GM11168 (cell line): Measurements from ENCODE around the gene BPIFA1.

Experiments used
- in situ Hi-C: fragments of 300-500 bp; cut with MboI; formaldehyde crosslinking; loops from one replicate; pipeline ENCODE4 v1.12.0; 2022; ENCODE audit warnings: low sequenced_read_pairs; ENCODE audit not compliant: unreplicated experiment

BPIFA1 gene

DNA sequence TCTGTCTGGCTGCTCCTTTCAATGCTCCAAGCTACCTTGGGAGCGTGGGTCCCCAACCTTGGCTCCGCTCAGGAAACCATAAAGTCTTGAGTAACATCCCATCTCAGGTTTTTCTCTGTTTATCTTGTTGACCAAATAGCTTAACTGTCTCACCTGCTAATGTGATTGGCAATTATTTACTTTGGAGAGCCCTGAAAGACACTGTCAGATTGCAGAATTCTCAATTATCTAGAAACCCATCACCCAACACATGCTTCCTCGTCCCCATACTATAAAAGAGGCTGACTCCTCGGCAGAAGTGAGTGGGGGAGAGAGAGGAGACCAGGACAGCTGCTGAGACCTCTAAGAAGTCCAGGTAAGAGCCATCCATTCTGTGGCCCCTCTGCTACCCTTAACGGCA, at the start of gene BPIFA1:
TSS of gene BPIFA1 (plus strand) at position 301 of the 400 bp plus-strand sequence. CDS start 1,716 bp downstream, outside the sequence.
- in situ Hi-C loops, result no loop called here

DNA sequence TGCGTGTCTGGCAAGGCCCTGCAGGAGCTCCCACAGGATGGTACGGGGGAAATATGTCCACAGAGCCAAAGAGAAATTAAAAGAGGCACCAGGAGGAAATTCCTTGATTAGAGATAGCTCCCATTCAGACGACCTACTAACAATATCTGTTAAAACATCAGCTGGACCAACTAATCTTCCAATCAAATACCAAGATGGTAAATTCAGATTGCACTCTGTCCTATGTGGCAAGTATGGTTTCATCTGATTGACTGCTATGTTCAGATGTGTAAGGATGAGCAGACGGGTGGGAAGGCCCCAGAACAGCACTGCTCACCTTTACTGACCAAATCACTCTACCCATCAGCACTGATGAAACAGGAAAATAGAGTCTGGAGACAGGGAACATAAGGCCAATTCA, 48.3 kb upstream of the BPIFA1 start:
- in situ Hi-C loops, result no loop called here

DNA sequence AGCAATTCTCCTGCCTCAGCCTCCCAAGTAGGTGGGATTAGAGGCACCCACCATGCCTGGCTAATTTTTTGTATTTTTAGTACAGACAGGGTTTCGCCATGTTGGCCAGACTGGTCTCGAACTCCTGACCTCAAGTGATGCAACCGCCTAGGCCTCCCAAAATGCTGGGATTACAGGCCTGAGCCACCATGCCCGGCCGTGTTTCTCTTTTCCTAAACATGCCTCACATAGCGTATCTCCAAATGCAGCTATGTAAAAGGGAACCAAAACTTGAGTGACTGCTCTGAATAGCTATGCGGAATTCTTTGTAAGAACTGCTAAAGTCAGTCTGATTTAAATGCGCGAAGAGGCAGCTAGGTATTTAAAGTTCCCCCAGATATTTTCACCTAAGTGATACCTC, 47.4 kb upstream of the BPIFA1 start:
- in situ Hi-C loops, result no loop called here

DNA sequence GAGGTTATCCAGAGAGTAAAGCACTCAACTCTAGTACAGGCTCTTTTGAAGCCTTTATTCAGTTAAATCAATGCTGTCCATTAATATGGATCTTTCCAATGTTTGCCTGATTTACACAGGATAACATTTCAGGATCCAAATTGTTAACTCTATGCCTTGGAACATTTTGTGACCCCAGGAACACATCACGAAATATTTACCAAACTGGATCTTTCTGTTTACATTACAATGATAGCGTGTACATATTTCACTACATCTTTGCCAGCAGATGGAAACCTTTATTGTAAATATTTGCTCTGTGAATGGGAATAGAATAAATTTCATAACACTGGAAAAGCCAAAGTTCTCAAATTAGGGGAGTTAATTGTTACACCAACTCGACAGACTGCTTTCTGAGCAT, 44.3 kb upstream of the BPIFA1 start:
- in situ Hi-C loops, result no loop called here

DNA sequence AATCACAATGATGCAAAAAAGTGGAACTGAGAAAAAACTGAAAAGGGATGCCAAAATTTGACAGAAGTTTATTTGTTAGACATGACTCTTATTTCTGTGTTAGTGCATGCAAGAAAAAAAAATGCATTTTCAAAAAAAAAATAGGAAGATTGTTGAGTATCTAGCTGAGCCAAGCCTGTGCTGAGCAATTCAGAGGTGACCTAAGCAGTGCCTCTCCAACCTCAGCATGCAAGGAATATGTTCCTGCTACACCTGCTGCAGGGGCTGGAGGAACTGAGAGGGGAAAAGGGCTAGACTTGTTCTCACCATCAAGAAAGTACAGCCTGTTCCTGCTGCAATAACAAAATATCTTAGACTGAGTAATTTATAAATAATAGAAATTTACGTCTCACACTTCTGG, 43.8 kb upstream of the BPIFA1 start:
- in situ Hi-C loops, result no loop called here

DNA sequence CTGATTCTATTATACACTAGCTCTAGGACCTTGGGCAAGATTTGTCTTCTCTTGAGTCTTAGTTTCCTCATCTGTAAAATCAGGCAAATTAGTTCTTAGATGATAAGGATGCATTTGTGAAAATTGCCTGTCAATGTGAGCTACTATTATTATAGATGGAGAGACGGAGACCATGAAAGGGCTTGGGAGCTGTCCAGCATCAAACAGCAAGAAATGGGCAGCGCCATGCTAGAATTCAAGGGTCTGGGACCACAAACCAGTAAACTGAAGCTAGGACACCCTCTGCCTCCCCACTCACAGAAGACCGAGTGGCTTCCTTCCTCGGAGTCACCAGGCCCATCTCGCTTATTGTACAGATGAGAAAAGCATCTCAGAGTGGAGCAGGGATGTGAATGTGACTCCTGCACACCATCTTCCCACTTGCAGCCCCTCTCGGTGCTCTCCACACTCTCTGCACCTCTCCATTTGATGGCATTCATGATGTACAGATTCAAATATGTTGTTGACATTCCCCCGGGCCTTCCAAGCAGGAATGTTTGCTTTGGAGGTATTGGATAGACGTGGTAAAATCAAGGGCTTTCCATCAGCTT, 42.8 kb upstream of the BPIFA1 start:
- in situ Hi-C loops, result no loop called here

DNA sequence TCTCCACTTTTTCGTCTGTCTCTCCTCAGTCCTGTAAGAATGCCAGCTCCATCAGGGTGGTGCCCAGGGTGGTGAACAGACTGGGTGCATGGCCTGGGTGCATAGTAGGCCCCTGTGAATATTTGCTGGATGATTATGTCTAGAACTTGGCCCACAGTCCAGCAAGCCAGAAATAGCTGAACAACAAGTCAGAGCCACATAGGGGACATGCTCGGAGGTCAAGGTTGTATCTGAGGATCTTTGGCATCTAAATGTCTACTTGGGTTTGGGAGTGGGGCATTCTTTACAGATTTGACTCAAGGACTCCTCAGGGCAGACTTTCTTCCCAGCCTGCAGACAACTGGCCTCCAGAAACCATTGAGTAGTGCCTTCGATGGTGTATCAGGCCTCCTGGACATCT, 36.8 kb upstream of the BPIFA1 start:
- in situ Hi-C loops, result no loop called here

DNA sequence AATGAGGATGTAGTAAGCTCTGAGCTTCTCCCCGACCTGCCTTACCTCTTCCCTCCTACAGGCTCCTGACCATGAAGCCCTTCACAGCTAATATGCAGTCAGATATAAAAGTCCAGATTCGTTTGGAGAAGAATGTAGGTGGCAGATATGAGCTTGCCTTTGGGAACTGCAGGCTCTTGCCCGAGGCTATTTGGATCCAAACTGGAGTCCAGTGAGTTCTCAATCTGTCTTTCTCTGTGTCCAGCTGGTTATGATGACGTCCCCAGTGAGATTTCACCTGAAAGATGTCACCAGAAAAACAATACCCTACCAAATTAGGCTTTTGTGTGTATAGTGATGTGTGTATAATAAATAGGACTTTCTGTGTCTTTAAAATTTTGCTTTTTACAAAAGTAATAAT, 33.3 kb upstream of the BPIFA1 start:
- in situ Hi-C loops, result no loop called here

DNA sequence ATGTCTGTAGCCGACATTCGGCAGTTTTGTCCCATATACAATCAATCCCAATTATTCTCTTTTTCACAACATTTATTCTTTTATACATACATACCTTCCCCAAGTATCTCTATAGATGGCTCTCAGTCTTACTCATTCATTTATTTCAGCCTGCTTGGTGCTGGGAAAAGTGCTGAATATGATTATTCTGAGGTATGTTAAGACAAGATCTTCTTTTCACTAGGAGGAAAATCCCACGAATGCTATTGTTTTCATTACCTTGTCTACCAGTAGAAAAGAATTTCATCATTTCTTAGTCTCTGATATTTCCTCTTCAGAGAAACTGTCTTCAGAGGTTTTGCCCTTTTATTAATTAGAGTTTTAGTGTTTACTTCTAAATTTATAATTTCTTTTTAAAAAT, 32.4 kb upstream of the BPIFA1 start:
- in situ Hi-C loops, result no loop called here

DNA sequence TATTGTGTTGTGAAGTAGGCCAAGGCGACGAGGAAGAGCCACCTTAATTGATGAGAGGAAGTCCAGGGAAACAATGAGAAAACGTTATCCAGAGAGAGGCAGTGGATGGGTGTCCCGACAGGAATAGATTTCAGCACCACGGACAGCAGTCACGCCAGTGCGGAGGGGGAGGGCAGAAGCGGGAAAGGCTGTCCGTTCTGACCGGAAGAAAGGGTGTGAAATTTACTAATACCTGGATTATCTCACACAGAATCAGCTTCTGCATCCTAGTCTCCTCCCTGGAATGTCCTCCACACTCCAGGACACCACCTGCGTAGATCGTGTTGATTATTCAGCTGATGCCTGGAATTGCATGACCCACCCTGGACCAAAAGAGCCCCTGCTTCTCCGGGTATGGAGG, 26.0 kb upstream of the BPIFA1 start:
- in situ Hi-C loops, result no loop called here

DNA sequence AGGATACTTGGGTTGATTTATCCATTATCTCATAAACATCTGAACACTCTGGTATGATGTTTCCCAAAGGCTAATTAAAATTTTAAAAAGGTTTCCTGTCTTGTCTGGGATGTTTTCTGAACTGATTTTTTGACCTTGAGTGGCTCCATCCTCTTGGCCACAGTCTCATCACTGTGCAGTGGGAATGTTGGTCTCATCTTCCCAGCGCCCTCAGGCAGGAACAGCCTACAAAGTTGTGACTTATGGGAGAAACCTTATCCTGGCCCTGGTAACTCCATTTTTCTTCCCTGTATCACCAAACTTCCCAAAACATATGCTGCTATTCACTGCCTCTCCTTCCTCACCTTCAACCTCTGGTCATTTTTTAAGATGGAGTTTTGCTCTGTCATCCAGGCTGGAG, 25.4 kb upstream of the BPIFA1 start:
- in situ Hi-C loops, result no loop called here

DNA sequence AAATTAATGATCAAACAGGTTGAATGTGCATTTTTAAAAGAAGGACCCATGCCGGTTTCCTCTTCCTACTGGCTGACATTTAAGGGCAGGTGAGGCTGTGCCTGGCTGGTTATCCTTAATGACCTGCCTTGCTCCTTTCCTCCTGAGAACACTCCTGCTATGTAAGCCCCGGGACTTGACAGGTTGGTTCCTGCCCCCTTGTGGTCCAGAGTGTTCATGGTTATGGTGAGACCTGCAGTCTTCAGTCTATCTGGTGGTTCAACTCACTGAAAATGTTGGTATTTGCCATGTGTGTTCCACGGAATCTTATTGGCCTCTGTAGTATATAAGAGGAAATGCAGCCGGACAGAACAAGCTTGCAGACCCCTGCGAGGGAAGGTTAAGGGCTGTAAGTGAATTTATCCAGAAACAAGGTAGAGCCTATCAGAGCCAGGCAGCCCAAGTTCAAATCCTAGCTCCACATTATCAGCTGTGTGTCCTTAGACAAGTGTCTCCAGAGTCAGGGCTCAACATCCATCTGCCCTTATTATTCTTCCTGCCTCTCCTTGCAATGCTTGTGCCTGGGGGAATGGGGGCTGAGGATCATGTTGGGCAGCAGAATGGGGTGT, 23.9 kb upstream of the BPIFA1 start:
- in situ Hi-C loops, result no loop called here

DNA sequence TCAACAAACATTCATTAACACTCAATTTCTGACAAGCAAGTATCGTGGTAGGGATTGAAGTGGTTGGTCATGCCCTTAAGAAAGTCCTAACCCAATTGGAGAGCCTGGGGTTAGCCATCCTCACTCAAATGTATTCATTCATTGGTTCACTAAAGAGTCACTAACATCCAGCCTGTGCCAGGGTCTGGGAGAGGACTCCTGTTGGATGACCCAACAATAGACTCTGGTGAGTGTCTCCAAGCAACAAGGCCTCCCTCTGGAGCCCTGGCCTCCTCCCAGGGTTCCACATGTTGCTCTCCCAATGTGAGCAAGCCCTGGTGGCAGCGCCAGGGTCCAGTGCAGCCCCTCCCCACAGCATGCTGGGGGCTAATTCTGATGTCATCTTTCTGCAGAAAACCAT, 18.7 kb upstream of the BPIFA1 start, which contains the start of gene BPIFA3:
TSS of gene BPIFA3 (plus strand) at position 301 of the 400 bp plus-strand sequence. CDS start 185 bp downstream, outside the sequence.
- in situ Hi-C loops, result no loop called here

DNA sequence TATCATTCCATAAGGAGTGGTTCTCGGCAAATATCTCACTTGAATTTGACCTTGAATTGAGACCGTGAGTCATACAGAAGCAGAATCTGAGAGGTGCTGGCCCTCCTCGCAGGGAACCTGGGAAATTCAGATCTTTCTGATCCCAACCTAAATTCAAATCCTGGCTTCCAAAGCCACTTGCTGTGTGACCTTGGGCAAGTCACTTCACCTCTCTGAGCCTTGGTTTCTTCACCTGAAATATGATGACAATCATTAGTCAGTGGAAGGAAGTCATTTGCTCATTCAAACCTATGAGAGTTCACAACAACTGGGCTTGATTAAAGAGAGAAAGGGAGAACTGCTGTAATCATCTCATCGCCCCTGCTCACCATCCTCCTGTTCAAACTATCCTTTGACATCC, 11.4 kb upstream of the BPIFA1 start:
- in situ Hi-C loops, result no loop called here

DNA sequence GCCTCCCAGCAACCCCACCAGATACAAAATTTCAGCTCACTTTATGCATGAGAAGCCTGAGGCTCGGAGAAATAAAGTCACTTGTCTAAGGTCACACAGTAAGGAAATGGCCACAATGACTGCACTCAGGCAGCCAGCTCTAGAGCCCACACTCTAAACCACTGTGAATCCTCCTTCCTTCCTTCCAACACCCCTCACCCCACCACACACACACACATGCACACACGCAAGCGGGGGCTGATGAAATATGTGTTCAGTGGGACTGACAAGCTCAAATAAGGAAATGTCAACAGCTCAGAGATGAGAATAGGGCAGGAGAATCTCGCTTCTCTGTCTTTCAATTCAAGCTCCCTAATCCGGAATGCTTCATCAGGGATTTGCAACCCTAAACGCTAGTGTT, 6.0 kb upstream of the BPIFA1 start:
- in situ Hi-C loops, result no loop called here

DNA sequence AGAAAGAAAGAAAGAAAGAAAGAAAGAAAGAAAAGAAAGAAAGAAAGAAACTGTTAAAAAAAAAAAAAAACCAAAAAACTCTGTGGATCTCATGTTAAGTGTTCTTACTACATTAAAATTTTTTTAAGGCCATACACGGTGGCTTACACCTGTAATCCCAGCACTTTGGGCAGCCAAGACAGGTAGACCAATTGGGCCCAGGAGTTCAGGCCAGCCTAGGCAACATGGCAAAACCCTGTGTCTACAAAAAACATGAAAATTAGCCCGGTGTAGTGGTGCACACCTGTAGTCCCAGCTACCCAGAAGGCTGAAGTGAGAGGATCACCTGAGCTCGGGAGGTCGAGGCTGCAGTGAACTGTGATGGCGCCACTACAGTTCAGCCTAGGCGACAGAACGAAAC, 4.6 kb upstream of the BPIFA1 start:
- in situ Hi-C loops, result no loop called here

DNA sequence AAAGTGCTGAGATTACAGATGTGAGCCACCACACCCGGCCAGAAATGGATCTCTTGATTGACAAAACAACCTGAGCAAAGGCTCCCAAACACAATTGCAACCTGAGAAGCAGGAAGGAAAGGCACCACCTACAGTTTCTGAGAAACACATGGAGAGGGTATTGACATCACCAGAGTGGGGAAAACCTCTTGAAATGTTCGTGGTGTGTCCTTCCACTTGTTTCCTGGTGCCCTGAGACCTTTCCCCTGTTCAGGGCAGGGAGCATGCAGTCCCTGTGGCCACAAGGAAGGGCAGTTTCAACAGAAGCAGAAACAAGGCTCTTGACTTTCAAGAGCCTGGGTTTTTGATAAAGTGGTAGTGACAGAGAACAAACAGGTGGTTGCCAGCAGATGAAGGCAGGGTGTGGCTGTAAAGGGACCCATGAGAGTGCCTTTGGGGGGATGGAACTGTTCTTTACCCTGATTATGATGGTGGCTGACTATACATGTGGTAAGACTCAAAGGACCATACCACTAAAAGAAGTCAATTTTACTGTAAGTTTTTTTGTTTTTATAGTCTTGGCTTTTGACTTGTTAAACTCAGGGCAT, 3.2 kb upstream of the BPIFA1 start:
- in situ Hi-C loops, result no loop called here

DNA sequence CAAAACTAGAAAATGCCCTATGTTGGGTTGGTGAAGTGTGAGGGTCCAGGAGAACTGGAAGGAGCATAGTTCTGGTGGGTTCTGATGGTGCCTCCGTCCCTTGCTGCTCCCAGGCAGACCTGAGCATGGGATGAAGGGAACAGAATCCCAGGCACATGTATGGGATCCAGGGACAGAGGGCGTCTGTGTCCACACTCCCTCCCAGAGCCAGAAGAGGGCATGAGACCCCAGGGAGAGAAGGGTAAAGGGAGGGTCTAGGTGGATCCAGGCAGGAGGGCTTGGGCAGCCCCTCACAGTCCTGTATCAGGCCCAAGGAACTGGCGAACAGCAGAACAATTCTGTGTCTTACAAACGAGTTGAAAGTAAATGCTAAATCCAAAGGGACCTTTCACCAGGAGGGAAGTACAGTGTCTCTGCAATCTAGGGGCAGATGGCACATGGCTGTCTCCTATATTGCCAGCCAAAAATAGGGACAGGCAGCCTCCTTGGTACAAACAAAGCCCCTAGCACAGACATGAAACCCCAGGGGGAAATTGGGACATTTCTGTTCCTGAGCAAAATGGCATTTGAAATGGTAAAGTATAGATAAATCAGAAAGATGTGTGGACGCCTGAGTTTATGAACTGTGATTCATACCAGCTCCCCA, 2.5 kb upstream of the BPIFA1 start:
- in situ Hi-C loops, result no loop called here

DNA sequence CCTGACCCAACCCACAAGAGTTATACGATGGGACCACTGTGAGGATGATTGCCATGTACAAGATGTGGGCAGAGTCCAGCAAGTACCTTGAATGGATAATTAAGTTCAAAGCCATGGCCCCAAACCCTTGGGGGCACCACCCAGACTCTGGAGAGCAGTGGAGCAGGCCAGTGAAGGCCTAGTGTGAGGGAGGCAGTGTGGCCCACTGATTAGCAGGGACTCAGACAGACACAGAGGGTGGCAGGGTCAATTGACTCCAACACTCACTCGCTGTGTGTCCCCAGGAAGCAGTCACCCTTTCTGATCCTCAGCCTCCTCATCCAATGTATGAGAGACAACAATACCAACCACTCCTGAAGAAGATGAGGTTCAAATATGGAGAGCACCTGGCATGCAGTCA, 1.7 kb upstream of the BPIFA1 start:
- in situ Hi-C loops, result no loop called here

DNA sequence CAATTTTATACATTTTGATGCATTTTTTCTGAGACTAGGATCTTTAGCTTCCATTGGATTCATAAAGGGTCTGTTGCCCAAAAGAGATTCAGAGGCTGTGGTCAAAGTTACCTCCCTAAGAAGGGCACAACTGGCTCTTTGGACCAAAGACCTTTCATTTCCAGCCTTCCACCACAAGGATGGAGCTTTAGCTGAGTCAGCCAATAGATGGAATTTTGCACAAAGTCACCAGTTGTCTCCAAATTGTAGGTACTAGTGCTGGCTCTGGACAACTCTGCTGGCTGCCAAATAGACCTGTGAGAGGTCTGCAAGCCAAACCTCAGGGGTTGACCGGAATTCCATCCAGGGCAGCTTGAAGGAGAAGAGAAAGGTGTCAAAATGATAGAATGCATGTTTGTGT, 555 bp downstream of the BPIFA1 start:
- in situ Hi-C loops, result no loop called here

DNA sequence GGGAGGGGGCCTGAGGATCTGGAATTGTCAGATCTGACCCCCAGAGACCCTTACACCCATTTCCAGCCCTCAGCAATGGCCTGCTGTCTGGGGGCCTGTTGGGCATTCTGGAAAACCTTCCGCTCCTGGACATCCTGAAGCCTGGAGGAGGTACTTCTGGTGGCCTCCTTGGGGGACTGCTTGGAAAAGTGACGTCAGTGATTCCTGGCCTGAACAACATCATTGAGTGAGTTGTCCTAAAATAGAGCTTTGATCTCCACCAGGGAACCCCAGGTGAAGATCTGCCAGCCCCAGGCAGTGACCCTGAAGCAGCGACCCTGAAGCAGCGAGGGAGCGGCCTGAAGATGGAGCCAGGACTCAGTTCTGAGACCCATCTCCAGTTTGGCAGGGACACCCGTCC, 2.2 kb downstream of the BPIFA1 start:
- in situ Hi-C loops, result no loop called here

DNA sequence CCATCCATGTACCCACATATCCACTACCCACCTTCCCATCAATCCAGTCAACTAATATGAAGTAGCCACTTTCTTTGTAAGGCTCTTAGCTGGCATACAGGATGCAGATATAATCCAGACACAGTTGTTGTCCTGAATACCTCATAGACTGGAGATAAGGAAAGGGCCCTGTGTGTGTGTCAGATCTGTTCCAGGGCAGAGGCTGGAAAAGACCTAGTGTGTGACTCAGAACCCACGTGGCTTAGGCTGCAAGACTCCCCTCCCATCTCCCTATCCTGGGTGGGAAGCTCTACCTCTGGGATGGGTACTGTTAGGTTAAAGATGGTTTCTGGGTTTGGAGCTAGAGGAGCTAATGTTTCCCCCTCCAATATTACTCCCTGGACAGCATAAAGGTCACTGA, 3.6 kb downstream of the BPIFA1 start:
- in situ Hi-C loops, result no loop called here
